ENCODE measurements around the gene CFTR. TPM values are rescaled to one million over a fixed set of nuclear protein-coding genes. Genes with fewer than 3 reads are reported as not detected.

The CFTR gene
- total RNA-seq, 1 donor, result 0.43 TPM

GRCh38 chr7:117682681-117683385 is 203.0 kb downstream of the CFTR start:
- TF ChIP-seq, protein P1, sequence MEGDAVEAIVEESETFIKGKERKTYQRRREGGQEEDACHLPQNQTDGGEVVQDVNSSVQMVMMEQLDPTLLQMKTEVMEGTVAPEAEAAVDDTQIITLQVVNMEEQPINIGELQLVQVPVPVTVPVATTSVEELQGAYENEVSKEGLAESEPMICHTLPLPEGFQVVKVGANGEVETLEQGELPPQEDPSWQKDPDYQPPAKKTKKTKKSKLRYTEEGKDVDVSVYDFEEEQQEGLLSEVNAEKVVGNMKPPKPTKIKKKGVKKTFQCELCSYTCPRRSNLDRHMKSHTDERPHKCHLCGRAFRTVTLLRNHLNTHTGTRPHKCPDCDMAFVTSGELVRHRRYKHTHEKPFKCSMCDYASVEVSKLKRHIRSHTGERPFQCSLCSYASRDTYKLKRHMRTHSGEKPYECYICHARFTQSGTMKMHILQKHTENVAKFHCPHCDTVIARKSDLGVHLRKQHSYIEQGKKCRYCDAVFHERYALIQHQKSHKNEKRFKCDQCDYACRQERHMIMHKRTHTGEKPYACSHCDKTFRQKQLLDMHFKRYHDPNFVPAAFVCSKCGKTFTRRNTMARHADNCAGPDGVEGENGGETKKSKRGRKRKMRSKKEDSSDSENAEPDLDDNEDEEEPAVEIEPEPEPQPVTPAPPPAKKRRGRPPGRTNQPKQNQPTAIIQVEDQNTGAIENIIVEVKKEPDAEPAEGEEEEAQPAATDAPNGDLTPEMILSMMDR (IDR thresholded peaks at IDR 0.05; ENCODE audit: insufficient read depth, low read depth, low read length), result no peak
- DNase-seq (ENCODE audit: low read depth), result peak; percentile 73

GRCh38 chr7:117683430-117684175 is 203.8 kb downstream of the CFTR start:
- H3K4me3 ChIP-seq (ENCODE audit: low read depth, low read length), result no peak overlapping the region
- no peak for DNase-seq (ENCODE audit: low read depth)
- TF ChIP-seq, protein P1 (IDR thresholded peaks at IDR 0.05; ENCODE audit: insufficient read depth, low read depth, low read length), result no peak

More at GRCh38 chr7:117682681-117683385, 203.0 kb downstream of the CFTR start:
- no peak overlapping the region for H3K4me3 ChIP-seq (ENCODE audit: low read depth, low read length)

- DNase-seq (ENCODE audit: low read depth), result no peak
- TF ChIP-seq, protein P1 (IDR thresholded peaks at IDR 0.05; ENCODE audit: insufficient read depth, low read depth, low read length), result no peak
- H3K4me3 ChIP-seq (ENCODE audit: low read depth, low read length), result no peak overlapping the region
These were observed 206.0 kb downstream of the CFTR start for GRCh38 chr7:117685795-117686194.

GRCh38 chr7:117686311-117686935 is 206.6 kb downstream of the CFTR start:
- H3K4me3 ChIP-seq (ENCODE audit: low read depth, low read length), result no peak overlapping the region
- TF ChIP-seq, protein P1 (IDR thresholded peaks at IDR 0.05; ENCODE audit: insufficient read depth, low read depth, low read length), result no peak
- DNase-seq (ENCODE audit: low read depth), result no peak

DNA sequence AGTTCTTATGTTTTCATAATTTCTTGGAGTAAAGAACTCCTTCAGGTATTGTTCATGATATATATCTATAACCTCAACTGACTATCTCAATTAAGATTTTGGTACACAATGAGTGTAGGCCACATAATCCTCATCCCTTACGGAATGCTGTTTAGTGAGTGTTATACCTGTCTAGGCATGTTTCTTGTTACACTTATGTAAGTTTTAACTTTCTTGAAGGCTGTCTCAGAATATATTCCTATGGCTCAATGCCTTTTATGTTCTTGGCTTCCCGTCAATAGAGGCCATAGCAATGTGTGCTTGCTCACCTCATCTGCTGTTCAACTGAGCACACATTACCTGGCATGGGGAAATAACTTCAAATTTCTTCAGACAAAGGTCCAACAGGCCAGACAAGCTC is 208.3 kb downstream of the CFTR start:
- DNase-seq (ENCODE audit: low read depth), result no peak
- no peak overlapping the region for H3K4me3 ChIP-seq (ENCODE audit: low read depth, low read length)
- TF ChIP-seq, protein P1 (IDR thresholded peaks at IDR 0.05; ENCODE audit: insufficient read depth, low read depth, low read length), result no peak

DNA sequence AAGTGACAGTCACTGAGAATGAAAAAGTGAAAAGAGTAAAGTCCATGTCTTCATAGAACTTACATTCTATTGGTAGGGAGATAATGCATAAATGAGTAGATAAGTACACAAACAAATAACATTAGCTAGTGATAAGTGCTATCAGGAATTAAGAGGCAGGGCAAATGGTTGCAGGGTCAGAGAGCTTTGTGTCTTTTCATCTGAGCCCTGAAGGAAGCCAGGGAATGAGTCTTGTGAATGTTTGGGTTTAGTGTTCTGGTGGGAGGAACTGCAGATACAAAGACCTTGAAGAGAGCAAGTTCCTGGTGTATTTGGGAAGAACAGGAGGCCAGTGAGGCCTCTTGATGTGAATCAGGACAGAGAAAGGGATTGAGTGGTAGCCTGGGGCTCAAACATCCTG is 209.6 kb downstream of the CFTR start:
- TF ChIP-seq, protein P1 (IDR thresholded peaks at IDR 0.05; ENCODE audit: insufficient read depth, low read depth, low read length), result no peak
- H3K4me3 ChIP-seq (ENCODE audit: low read depth, low read length), result no peak overlapping the region
- no peak for DNase-seq (ENCODE audit: low read depth)

Data from fibroblast of villous mesenchyme (primary cell).